SU-DHL-6 (cell line): ENCODE measurements around the gene HOXC12.

Experiments
- H2AFZ ChIP-seq: fragments of 200-600 bp; sonication (generic); 2 replicates; pipeline ENCODE4 v1.6.1; 2014; ENCODE audit warnings: low read depth, mild to moderate bottlenecking, moderate library complexity, mixed read lengths, antibody characterized with exemption, low read length; ENCODE audit not compliant: severe bottlenecking
- H3F3A ChIP-seq: fragments of 200-600 bp; shearing (Covaris generic); 2 replicates; pipeline ENCODE4 v1.6.0; 2016; ENCODE audit warnings: antibody characterized with exemption, mild to moderate bottlenecking; ENCODE audit not compliant: insufficient read depth
- H3K27ac ChIP-seq: fragments of 200-600 bp; sonication (generic); 2 replicates; pipeline ENCODE4 v1.5.1; 2016; ENCODE audit warnings: low read depth, mild to moderate bottlenecking, low read length, moderate library complexity, mixed read lengths
- H3K27me3 ChIP-seq: fragments of 200-600 bp; sonication (generic), shearing (Covaris generic); 2 replicates; pipeline ENCODE4 v1.6.0; 2014; ENCODE audit warnings: mild to moderate bottlenecking, low read length
- H3K36me3 ChIP-seq: fragments of 200-600 bp; sonication (generic); 2 replicates; pipeline ENCODE4 v1.6.1; 2014; ENCODE audit warnings: mild to moderate bottlenecking, low read length, mixed read lengths
- H3K4me2 ChIP-seq: fragments of 300-600, 200-600 bp; shearing (Covaris generic), sonication (generic); 2 replicates; pipeline ENCODE4 v1.6.0; 2014; ENCODE audit warnings: low read length, low read depth, mild to moderate bottlenecking; ENCODE audit not compliant: poor library complexity, severe bottlenecking
- H3K4me3 ChIP-seq: fragments of 200-600 bp; sonication (generic); 2 replicates; pipeline ENCODE4 v1.5.1; 2014; ENCODE audit warnings: antibody characterized with exemption, low read length, mild to moderate bottlenecking, mixed read lengths; ENCODE audit not compliant: insufficient read depth, poor library complexity, severe bottlenecking
- H3K79me2 ChIP-seq: fragments of 200-600 bp; sonication (generic); 2 replicates; pipeline ENCODE4 v1.6.1; 2014; ENCODE audit warnings: mild to moderate bottlenecking, low read length, moderate library complexity; ENCODE audit not compliant: insufficient read depth
- H3K9ac ChIP-seq: fragments of 200-600 bp; sonication (generic); 2 replicates; pipeline ENCODE4 v1.7.0; 2014; ENCODE audit warnings: mild to moderate bottlenecking, low read length
- H3K9me2 ChIP-seq: fragments of 200-600 bp; sonication (generic); replicated peaks from 2 replicates; pipeline ENCODE4 v1.6.1; 2014; ENCODE audit warnings: low read length; ENCODE audit not compliant: insufficient read depth
- H3K9me3 ChIP-seq: fragments of 200-600 bp; sonication (generic); 2 replicates; pipeline ENCODE4 v1.6.1; 2014; ENCODE audit warnings: low read length, mixed read lengths; ENCODE audit not compliant: insufficient read depth
- H4K20me1 ChIP-seq: fragments of 200-600 bp; sonication (generic); 2 replicates; pipeline ENCODE4 v1.6.1; 2014; ENCODE audit warnings: low read depth, mild to moderate bottlenecking, antibody characterized with exemption, low read length, moderate library complexity, mixed read lengths
- CTCF ChIP-seq: fragments of 200-600 bp; sonication (generic); IDR thresholded peaks from one replicate; pipeline ENCODE4 v1.5.1; 2017; ENCODE audit warnings: antibody characterized with exemption, mild to moderate bottlenecking, low read length, moderate library complexity; ENCODE audit not compliant: insufficient read depth, poor library complexity, severe bottlenecking
- EZH2phosphoT487 ChIP-seq: fragments of 200-600 bp; sonication (generic), shearing (Covaris generic); conservative IDR thresholded peaks from 2 replicates; pipeline ENCODE4 v1.6.1; 2018; ENCODE audit warnings: mild to moderate bottlenecking, antibody characterized with exemption, low read length, moderate library complexity, mixed read lengths

HOXC12 gene

GRCh38 chr12:53990311-53991076, 35.8 kb downstream of the HOXC12 start:
- no peaks in the 10 kb centered on the region for H3F3A ChIP-seq
- no peak overlapping the region for H3K9ac ChIP-seq
- H3K4me2 ChIP-seq: no peak overlapping the region
- H3K9me2 ChIP-seq: no peaks in the 10 kb centered on the region
- H3K79me2 ChIP-seq: no peaks in the 10 kb centered on the region
- H3K27ac ChIP-seq: no peak overlapping the region
- no peaks in the 10 kb centered on the region for H3K9me3 ChIP-seq
- no peaks in the 10 kb centered on the region for H3K27me3 ChIP-seq
- no peak overlapping the region for H2AFZ ChIP-seq
- H4K20me1 ChIP-seq: no peaks in the 10 kb centered on the region
- TF ChIP-seq CTCF (no peak), EZH2phosphoT487 (no peak)
- H3K36me3 ChIP-seq: no peaks in the 10 kb centered on the region
- H3K4me3 ChIP-seq: no peak overlapping the region

GRCh38 chr12:53991077-53991460, 36.4 kb downstream of the HOXC12 start:
- no peaks in the 10 kb centered on the region for H3K9me3 ChIP-seq
- H3K27ac ChIP-seq: no peak overlapping the region
- H2AFZ ChIP-seq: no peak overlapping the region
- H3K4me2 ChIP-seq: no peak overlapping the region
- H3F3A ChIP-seq: no peaks in the 10 kb centered on the region
- H3K9ac ChIP-seq: no peak overlapping the region
- H3K9me2 ChIP-seq: no peaks in the 10 kb centered on the region
- no peaks in the 10 kb centered on the region for H3K36me3 ChIP-seq
- no peak for TF ChIP-seq CTCF
- TF ChIP-seq EZH2phosphoT487: no peak
- no peaks in the 10 kb centered on the region for H3K27me3 ChIP-seq
- H3K4me3 ChIP-seq: no peak overlapping the region
- H4K20me1 ChIP-seq: no peaks in the 10 kb centered on the region
- H3K79me2 ChIP-seq: no peaks in the 10 kb centered on the region

- no peaks in the 10 kb centered on the region for H3K79me2 ChIP-seq
- H3K9me2 ChIP-seq: no peaks in the 10 kb centered on the region
- no peaks in the 10 kb centered on the region for H3K27me3 ChIP-seq
- H3K9ac ChIP-seq: no peak overlapping the region
- no peak overlapping the region for H3K4me3 ChIP-seq
- TF ChIP-seq EZH2phosphoT487 (no peak), CTCF (no peak)
- no peaks in the 10 kb centered on the region for H3F3A ChIP-seq
- H3K36me3 ChIP-seq: no peaks in the 10 kb centered on the region
- H3K27ac ChIP-seq: no peak overlapping the region
- H4K20me1 ChIP-seq: no peaks in the 10 kb centered on the region
- no peak overlapping the region for H2AFZ ChIP-seq
- no peaks in the 10 kb centered on the region for H3K9me3 ChIP-seq
- no peak overlapping the region for H3K4me2 ChIP-seq
These were observed 37.7 kb downstream of the HOXC12 start for GRCh38 chr12:53992377-53992889.
